ENCODE results near the gene GRK4. TPM values are rescaled to one million over a fixed set of nuclear protein-coding genes. Genes with fewer than 3 reads are reported as not detected.

GRK4 gene
- total and polyA plus RNA-seq, 10 of the 15 experiments (the other 5 are each of a cell fraction or from before 2014, with no cell fraction given) = 1.1 to 4.0 (median 2.5) TPM

GRCh38 chr4:2940267-2941137 is 22.9 kb upstream of the GRK4 start (continued):
- TF ChIP-seq, protein P1, sequence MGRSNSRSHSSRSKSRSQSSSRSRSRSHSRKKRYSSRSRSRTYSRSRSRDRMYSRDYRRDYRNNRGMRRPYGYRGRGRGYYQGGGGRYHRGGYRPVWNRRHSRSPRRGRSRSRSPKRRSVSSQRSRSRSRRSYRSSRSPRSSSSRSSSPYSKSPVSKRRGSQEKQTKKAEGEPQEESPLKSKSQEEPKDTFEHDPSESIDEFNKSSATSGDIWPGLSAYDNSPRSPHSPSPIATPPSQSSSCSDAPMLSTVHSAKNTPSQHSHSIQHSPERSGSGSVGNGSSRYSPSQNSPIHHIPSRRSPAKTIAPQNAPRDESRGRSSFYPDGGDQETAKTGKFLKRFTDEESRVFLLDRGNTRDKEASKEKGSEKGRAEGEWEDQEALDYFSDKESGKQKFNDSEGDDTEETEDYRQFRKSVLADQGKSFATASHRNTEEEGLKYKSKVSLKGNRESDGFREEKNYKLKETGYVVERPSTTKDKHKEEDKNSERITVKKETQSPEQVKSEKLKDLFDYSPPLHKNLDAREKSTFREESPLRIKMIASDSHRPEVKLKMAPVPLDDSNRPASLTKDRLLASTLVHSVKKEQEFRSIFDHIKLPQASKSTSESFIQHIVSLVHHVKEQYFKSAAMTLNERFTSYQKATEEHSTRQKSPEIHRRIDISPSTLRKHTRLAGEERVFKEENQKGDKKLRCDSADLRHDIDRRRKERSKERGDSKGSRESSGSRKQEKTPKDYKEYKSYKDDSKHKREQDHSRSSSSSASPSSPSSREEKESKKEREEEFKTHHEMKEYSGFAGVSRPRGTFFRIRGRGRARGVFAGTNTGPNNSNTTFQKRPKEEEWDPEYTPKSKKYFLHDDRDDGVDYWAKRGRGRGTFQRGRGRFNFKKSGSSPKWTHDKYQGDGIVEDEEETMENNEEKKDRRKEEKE (IDR thresholded peaks at IDR 0.05) = no peak
- TF ChIP-seq, protein P2, sequence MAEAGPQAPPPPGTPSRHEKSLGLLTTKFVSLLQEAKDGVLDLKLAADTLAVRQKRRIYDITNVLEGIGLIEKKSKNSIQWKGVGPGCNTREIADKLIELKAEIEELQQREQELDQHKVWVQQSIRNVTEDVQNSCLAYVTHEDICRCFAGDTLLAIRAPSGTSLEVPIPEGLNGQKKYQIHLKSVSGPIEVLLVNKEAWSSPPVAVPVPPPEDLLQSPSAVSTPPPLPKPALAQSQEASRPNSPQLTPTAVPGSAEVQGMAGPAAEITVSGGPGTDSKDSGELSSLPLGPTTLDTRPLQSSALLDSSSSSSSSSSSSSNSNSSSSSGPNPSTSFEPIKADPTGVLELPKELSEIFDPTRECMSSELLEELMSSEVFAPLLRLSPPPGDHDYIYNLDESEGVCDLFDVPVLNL (IDR thresholded peaks at IDR 0.05; ENCODE audit: low read depth, low read length) = no peak
- no peak for TF ChIP-seq BRCA1 (IDR thresholded peaks at IDR 0.05; ENCODE audit: low read depth, low read length)
- TF ChIP-seq POU2F2 (IDR thresholded peaks at IDR 0.05; ENCODE audit: borderline replicate concordance, low read depth, low read length) = no peak
- no peak for TF ChIP-seq MTA2 (IDR thresholded peaks at IDR 0.05; ENCODE audit: low read depth)
- no peak for TF ChIP-seq GATAD2B (conservative IDR thresholded peaks at IDR 0.05; ENCODE audit: low read depth)
- TF ChIP-seq, protein P3, sequence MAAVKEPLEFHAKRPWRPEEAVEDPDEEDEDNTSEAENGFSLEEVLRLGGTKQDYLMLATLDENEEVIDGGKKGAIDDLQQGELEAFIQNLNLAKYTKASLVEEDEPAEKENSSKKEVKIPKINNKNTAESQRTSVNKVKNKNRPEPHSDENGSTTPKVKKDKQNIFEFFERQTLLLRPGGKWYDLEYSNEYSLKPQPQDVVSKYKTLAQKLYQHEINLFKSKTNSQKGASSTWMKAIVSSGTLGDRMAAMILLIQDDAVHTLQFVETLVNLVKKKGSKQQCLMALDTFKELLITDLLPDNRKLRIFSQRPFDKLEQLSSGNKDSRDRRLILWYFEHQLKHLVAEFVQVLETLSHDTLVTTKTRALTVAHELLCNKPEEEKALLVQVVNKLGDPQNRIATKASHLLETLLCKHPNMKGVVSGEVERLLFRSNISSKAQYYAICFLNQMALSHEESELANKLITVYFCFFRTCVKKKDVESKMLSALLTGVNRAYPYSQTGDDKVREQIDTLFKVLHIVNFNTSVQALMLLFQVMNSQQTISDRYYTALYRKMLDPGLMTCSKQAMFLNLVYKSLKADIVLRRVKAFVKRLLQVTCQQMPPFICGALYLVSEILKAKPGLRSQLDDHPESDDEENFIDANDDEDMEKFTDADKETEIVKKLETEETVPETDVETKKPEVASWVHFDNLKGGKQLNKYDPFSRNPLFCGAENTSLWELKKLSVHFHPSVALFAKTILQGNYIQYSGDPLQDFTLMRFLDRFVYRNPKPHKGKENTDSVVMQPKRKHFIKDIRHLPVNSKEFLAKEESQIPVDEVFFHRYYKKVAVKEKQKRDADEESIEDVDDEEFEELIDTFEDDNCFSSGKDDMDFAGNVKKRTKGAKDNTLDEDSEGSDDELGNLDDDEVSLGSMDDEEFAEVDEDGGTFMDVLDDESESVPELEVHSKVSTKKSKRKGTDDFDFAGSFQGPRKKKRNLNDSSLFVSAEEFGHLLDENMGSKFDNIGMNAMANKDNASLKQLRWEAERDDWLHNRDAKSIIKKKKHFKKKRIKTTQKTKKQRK (IDR thresholded peaks at IDR 0.05; ENCODE audit: low read depth, low read length) = no peak
